Endothelial cell of umbilical vein (primary cell): Measurements from ENCODE around the gene NT5DC1. TPM values are rescaled to one million over a fixed set of nuclear protein-coding genes. Genes with fewer than 3 reads are reported as not detected.

Source experiments
- BruUV-seq: library from RNA; stranded (reverse); fragments of 400-500 nt; replicated peaks from 2 replicates; lab custom pipeline; 2021; lab: Mats Ljungman, UMichigan
- CTCF ChIA-PET: fragments of 300-600, 350-600 bp; sonication (Branson Sonifier 250); formaldehyde crosslinking; loops from one replicate; lab custom pipeline; 2021; ENCODE audit warnings: antibody characterized with exemption, inconsistent platforms; lab: Charles Lee
- POLR2A ChIA-PET: fragments of 300-600, 350-600 bp; sonication (Branson Sonifier 250); formaldehyde crosslinking; loops from one replicate; lab custom pipeline; 2021; ENCODE audit warnings: antibody characterized with exemption, inconsistent platforms; lab: Charles Lee
- DNase-seq: peaks from one replicate; pipeline ENCODE4 v3.0.0-alpha.2; 2011; ENCODE audit warnings: low read depth, low spot score
- FAIRE-seq: peaks from 2 replicates; lab custom pipeline; 2011; peaks lifted over from hg19 to GRCh38; lab: Jason Lieb, UNC
- H2AFZ ChIP-seq: 2 replicates; pipeline ENCODE4 v1.6.0; 2012; ENCODE audit warnings: low read depth, low read length, control low read depth, inconsistent platforms
- H3K27ac ChIP-seq: 2 replicates; pipeline ENCODE4 v1.5.1; 2011; ENCODE audit warnings: low read depth, mild to moderate bottlenecking, control low read depth, low read length, moderate library complexity; ENCODE audit not compliant: insufficient read depth
- H3K27me3 ChIP-seq, 2 experiments: 2 replicates each; pipeline versions ENCODE4 v1.6.0 to v1.6.1; 2011; ENCODE audit warnings: low read length in 2 of 2, mixed read lengths in 1 of 2; ENCODE audit not compliant: control insufficient read depth in 2 of 2, insufficient read depth in 2 of 2
- H3K36me3 ChIP-seq, 2 experiments: 2 replicates in 1 of 2; 3 replicates in 1 of 2; pipeline ENCODE4 v1.5.1; 2011; ENCODE audit warnings: low read length in 2 of 2, mild to moderate bottlenecking in 1 of 2, moderate library complexity in 1 of 2; ENCODE audit not compliant: control insufficient read depth in 2 of 2, insufficient read depth in 2 of 2; ENCODE audit errors: extremely low read depth in 1 of 2
- H3K4me1 ChIP-seq: 3 replicates; pipeline ENCODE4 v1.5.1; 2011; ENCODE audit warnings: mild to moderate bottlenecking, low read length; ENCODE audit not compliant: control insufficient read depth, insufficient read depth; ENCODE audit errors: extremely low read depth
- H3K4me2 ChIP-seq: 2 replicates; pipeline ENCODE4 v1.6.1; 2011; ENCODE audit warnings: low read length, control low read depth, mixed read lengths; ENCODE audit not compliant: insufficient read depth
- H3K4me3 ChIP-seq, 3 experiments: fragments of 200-600 bp in 1 of 3; sonication (generic), shearing (Covaris generic) in 1 of 3; replicated peaks in 1 of 3; 2 replicates each; pipeline ENCODE4 v1.5.1; 2011 to 2016; ENCODE audit warnings: control low read depth in 3 of 3, low read length in 3 of 3, mild to moderate bottlenecking in 2 of 3, inconsistent platforms in 1 of 3, low read depth in 1 of 3, moderate library complexity in 1 of 3; ENCODE audit not compliant: insufficient read depth in 1 of 3
- H3K79me2 ChIP-seq: 2 replicates; pipeline ENCODE4 v1.6.0; 2012; ENCODE audit warnings: low read length, inconsistent platforms; ENCODE audit not compliant: control insufficient read depth, insufficient read depth
- H3K9ac ChIP-seq: replicated peaks from 2 replicates; pipeline ENCODE3; 2011; ENCODE audit warnings: low read length, control low read depth; ENCODE audit not compliant: insufficient read depth; ENCODE audit errors: extremely low read depth
- H3K9me1 ChIP-seq: replicated peaks from 3 replicates; pipeline ENCODE4 v1.6.0; 2011; ENCODE audit warnings: mild to moderate bottlenecking, low read length; ENCODE audit not compliant: control insufficient read depth, insufficient read depth; ENCODE audit errors: extremely low read depth
- H3K9me3 ChIP-seq: replicated peaks from 2 replicates; pipeline ENCODE4 v1.5.1; 2012; ENCODE audit warnings: low read length, inconsistent platforms; ENCODE audit not compliant: control insufficient read depth, insufficient read depth
- H4K20me1 ChIP-seq: replicated peaks from 2 replicates; pipeline ENCODE3; 2011; ENCODE audit warnings: mild to moderate bottlenecking, low read length; ENCODE audit not compliant: control insufficient read depth, insufficient read depth; ENCODE audit errors: extremely low read depth
- EZH2 ChIP-seq: IDR thresholded peaks from 2 replicates; pipeline ENCODE4 v1.6.1; 2012; ENCODE audit warnings: borderline replicate concordance, low read depth, mild to moderate bottlenecking, moderate library complexity, low read length, inconsistent platforms; ENCODE audit not compliant: severe bottlenecking
- FOS ChIP-seq: IDR thresholded peaks from 2 replicates; pipeline ENCODE4 v1.6.1; 2011; ENCODE audit warnings: mild to moderate bottlenecking, low read length, moderate library complexity, borderline replicate concordance; ENCODE audit not compliant: insufficient read depth
- GATA2 ChIP-seq: IDR thresholded peaks from 2 replicates; pipeline ENCODE4 v1.7.0; 2011; ENCODE audit warnings: low read depth, mild to moderate bottlenecking, moderate library complexity, mixed read lengths, low read length; ENCODE audit not compliant: insufficient read length, insufficient read depth
- JUN ChIP-seq: IDR thresholded peaks from 2 replicates; pipeline ENCODE4 v1.6.1; 2011; ENCODE audit warnings: borderline replicate concordance, low read depth; ENCODE audit not compliant: insufficient read length, insufficient read depth
- MAX ChIP-seq: IDR thresholded peaks from 2 replicates; pipeline ENCODE4 v1.6.1; 2011; ENCODE audit not compliant: insufficient read depth, insufficient read length
- MYC ChIP-seq: IDR thresholded peaks from one replicate; pipeline ENCODE4 v1.6.1; 2011; ENCODE audit warnings: mild to moderate bottlenecking, low read depth, low read length
- POLR2A ChIP-seq: IDR thresholded peaks from 2 replicates; pipeline ENCODE4 v1.6.1; 2012; ENCODE audit warnings: low read depth, mild to moderate bottlenecking, control low read depth, low read length
- POLR2AphosphoS5 ChIP-seq: IDR thresholded peaks from 2 replicates; pipeline ENCODE4 v1.6.1; 2012; ENCODE audit warnings: low read depth, mild to moderate bottlenecking, control low read depth, low read length, moderate library complexity; ENCODE audit not compliant: insufficient read depth
- dilution Hi-C: fragments of 300-500 bp; cut with MboI; formaldehyde crosslinking; loops from one replicate; pipeline ENCODE4 v1.15.0; 2019; ENCODE audit warnings: low sequenced_read_pairs; ENCODE audit not compliant: extremely low pct_ligation_motif_present
- intact Hi-C: fragments of 100-400 bp; cut with micrococcal nuclease; formaldehyde crosslinking; loops from one replicate; pipeline ENCODE4 v1.10.0; 2022
- polyA plus RNA-seq, 4 experiments: library from polyadenylated mRNA; depleted of rRNA in 3 of 4; stranded (reverse) in 3 of 4; unstranded in 1 of 4; fragments of >200 nt; gene quantifications; 2 replicates each; pipeline versions ENCODE4 v1.2.1 to v1.2.3, GENCODE V29; 2011 to 2012; ENCODE audit warnings: missing spikeins in 1 of 4
- total RNA-seq: library from RNA; stranded (reverse); gene quantifications from 2 replicates; pipeline ENCODE4 v1.2.3, GENCODE V29; 2021
- TF ChIP-seq, protein P1 (sequence below), 2 donors: IDR thresholded peaks; 1 replicate in 1 of 2; 2 replicates in 1 of 2; pipeline ENCODE4 v1.5.1; 2011; ENCODE audit warnings: low read length in 2 of 2, mild to moderate bottlenecking in 2 of 2, moderate library complexity in 2 of 2, control low read depth in 1 of 2, inconsistent platforms in 1 of 2, low read depth in 1 of 2; ENCODE audit not compliant: insufficient read depth in 1 of 2; ENCODE audit errors: extremely low read depth in 1 of 2

Gene NT5DC1
- total and polyA plus RNA-seq, 2 donors (not counting 3 experiments of a cell fraction or from before 2014, with no cell fraction given): 11.3 to 24.3 TPM

DNA sequence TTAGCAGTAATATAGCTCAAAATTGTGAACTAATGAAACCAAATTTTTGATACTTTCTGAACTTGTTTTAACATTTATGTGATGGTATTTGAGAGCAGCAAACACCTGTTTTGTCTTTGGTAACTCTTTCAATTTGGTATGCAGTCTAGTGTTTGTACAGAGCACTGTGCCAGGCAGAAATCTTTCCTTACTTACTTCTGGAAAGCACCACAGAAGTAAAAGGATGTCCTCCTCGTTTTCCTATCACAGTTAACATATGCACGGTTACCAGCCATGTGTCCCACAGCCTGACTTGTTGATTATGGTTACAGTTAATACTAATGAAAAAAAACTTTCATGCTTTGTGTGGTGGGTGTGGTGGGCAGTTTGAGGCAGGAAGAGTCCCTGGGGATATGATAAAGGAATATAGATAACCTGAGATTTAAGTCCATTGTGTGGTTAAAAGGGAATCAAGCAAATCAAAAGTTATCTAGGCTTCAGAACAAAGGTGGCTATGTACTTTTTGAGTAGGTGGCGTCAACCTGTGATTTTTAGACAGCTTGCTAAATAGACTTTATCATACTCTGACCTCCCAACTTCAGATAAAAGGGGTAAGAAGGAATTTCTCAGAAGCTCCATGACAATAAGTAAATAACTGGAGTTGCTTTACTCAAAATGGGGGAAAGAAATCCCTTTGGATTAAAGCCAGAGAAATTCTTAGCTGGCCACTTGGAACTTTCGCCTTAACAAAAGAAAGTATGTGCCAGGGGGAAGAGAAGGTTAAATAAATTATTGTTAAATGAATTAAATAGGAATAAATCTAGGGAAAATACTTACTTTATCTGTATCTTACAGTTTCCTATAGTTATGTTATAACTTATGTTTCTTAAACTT, 45.4 kb downstream of the NT5DC1 start:
- H3K9ac ChIP-seq: no peak overlapping the region
- dilution Hi-C loops: no loop called here

GRCh38 chr6:116152620-116153019, 52.0 kb downstream of the NT5DC1 start:
- intact Hi-C loops: no loop called here
- Histone ChIP-seq H3K27me3 (no peaks in the 10 kb centered on the region), H4K20me1 (no peaks in the 10 kb centered on the region), H3K79me2 (no peaks in the 10 kb centered on the region), H3K9me3 (no peaks in the 10 kb centered on the region), H3K9ac (no peak overlapping the region), H2AFZ (no peak overlapping the region), H3K36me3 (no peaks in the 10 kb centered on the region), H3K9me1 (no peaks in the 10 kb centered on the region), H3K4me3 (no peak overlapping the region), H3K27ac (no peak overlapping the region), H3K4me2 (no peak overlapping the region), H3K4me1 (no peaks in the 10 kb centered on the region)
- FAIRE-seq (no peak), DNase-seq (peak; percentile 11)
- dilution Hi-C loops: no loop called here
- ChIA-PET CTCF (no interaction called here), POLR2A (no interaction called here)
- BruUV-seq: no TSS peak
- TF ChIP-seq EZH2: no peak
- no peak for TF ChIP-seq POLR2AphosphoS5
- TF ChIP-seq, protein P1, sequence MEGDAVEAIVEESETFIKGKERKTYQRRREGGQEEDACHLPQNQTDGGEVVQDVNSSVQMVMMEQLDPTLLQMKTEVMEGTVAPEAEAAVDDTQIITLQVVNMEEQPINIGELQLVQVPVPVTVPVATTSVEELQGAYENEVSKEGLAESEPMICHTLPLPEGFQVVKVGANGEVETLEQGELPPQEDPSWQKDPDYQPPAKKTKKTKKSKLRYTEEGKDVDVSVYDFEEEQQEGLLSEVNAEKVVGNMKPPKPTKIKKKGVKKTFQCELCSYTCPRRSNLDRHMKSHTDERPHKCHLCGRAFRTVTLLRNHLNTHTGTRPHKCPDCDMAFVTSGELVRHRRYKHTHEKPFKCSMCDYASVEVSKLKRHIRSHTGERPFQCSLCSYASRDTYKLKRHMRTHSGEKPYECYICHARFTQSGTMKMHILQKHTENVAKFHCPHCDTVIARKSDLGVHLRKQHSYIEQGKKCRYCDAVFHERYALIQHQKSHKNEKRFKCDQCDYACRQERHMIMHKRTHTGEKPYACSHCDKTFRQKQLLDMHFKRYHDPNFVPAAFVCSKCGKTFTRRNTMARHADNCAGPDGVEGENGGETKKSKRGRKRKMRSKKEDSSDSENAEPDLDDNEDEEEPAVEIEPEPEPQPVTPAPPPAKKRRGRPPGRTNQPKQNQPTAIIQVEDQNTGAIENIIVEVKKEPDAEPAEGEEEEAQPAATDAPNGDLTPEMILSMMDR (IDR thresholded peaks at IDR 0.05; ENCODE audit: extremely low read depth in 1 of 2, insufficient read depth in 1 of 2, low read depth in 1 of 2, low read length in 2 of 2): no peak
- no peak for TF ChIP-seq JUN
- TF ChIP-seq MAX: no peak
- no peak for TF ChIP-seq GATA2
- no peak for TF ChIP-seq MYC
- TF ChIP-seq POLR2A: no peak
- TF ChIP-seq FOS: no peak

More for the DNA sequence above, 45.4 kb downstream of the NT5DC1 start:
- ChIA-PET POLR2A (no interaction called here), CTCF (interaction anchor here (0.9 to 1.2 kb wide), 2 partner anchors 12 to 29 kb away, joined by 4 read pairs; no protein-coding TSS in a partner anchor)
- Histone ChIP-seq H3K4me3 (no peak overlapping the region), H3K9me3 (no peaks in the 10 kb centered on the region), H2AFZ (no peak overlapping the region), H3K9me1 (no peaks in the 10 kb centered on the region), H3K36me3 (no peaks in the 10 kb centered on the region), H3K27me3 (no peaks in the 10 kb centered on the region), H3K4me1 (no peaks in the 10 kb centered on the region), H3K4me2 (no peak overlapping the region), H3K79me2 (no peaks in the 10 kb centered on the region), H4K20me1 (no peaks in the 10 kb centered on the region), H3K27ac (no peak overlapping the region)
- BruUV-seq: no TSS peak
- DNase-seq (peak; percentile 81), FAIRE-seq (no peak)
- intact Hi-C loops: no loop called here
- TF ChIP-seq, protein P1 (IDR thresholded peaks at IDR 0.05; ENCODE audit: extremely low read depth in 1 of 2, insufficient read depth in 1 of 2, low read depth in 1 of 2, low read length in 2 of 2): no peak
